ENCODE data around the gene DENND6B.

DENND6B gene

DNA sequence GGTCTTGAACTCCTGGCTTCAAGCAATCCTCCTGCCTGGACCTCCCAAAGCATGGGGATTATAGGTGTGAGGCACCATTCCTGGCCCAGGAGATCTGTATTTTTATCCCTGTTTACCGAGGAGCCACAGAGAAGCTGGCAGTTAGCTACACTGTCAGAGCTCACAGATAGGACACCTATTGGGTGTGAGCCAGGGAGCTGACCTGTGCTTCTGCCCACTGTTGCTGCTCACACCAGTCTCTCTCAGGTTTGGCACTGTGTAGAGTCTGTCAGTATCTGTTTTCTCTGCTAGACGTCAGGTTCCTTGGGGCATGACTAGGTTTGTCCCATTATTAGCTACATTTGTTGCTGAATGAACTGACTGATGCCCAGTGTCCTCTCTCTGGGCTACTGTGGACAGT, 33.8 kb upstream of the DENND6B start:
- TF ChIP-seq NFIC (IDR thresholded peaks at IDR 0.05), result no peak
- no peak for TF ChIP-seq ZBTB7A (IDR thresholded peaks at IDR 0.05; ENCODE audit: low read depth)
- TF ChIP-seq EGR1 (IDR thresholded peaks at IDR 0.05), result no peak

- no peak for TF ChIP-seq TAF1 (IDR thresholded peaks at IDR 0.05; ENCODE audit: low read depth)
- no peak for TF ChIP-seq CREB1 (IDR thresholded peaks at IDR 0.05; ENCODE audit: low read depth)
- no peak for TF ChIP-seq FOXM1 (IDR thresholded peaks at IDR 0.05; ENCODE audit: borderline replicate concordance, low read depth)
- TF ChIP-seq EGR1 (IDR thresholded peaks at IDR 0.05), result no peak
Observed at GRCh38 chr22:50357756-50358155, 30.9 kb upstream of the DENND6B start.

GRCh38 chr22:50357222-50357621, 30.4 kb upstream of the DENND6B start:
- TF ChIP-seq, protein P1, sequence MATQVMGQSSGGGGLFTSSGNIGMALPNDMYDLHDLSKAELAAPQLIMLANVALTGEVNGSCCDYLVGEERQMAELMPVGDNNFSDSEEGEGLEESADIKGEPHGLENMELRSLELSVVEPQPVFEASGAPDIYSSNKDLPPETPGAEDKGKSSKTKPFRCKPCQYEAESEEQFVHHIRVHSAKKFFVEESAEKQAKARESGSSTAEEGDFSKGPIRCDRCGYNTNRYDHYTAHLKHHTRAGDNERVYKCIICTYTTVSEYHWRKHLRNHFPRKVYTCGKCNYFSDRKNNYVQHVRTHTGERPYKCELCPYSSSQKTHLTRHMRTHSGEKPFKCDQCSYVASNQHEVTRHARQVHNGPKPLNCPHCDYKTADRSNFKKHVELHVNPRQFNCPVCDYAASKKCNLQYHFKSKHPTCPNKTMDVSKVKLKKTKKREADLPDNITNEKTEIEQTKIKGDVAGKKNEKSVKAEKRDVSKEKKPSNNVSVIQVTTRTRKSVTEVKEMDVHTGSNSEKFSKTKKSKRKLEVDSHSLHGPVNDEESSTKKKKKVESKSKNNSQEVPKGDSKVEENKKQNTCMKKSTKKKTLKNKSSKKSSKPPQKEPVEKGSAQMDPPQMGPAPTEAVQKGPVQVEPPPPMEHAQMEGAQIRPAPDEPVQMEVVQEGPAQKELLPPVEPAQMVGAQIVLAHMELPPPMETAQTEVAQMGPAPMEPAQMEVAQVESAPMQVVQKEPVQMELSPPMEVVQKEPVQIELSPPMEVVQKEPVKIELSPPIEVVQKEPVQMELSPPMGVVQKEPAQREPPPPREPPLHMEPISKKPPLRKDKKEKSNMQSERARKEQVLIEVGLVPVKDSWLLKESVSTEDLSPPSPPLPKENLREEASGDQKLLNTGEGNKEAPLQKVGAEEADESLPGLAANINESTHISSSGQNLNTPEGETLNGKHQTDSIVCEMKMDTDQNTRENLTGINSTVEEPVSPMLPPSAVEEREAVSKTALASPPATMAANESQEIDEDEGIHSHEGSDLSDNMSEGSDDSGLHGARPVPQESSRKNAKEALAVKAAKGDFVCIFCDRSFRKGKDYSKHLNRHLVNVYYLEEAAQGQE (IDR thresholded peaks at IDR 0.05; ENCODE audit: low read depth), result no peak
- TF ChIP-seq EGR1 (IDR thresholded peaks at IDR 0.05), result no peak

DNA sequence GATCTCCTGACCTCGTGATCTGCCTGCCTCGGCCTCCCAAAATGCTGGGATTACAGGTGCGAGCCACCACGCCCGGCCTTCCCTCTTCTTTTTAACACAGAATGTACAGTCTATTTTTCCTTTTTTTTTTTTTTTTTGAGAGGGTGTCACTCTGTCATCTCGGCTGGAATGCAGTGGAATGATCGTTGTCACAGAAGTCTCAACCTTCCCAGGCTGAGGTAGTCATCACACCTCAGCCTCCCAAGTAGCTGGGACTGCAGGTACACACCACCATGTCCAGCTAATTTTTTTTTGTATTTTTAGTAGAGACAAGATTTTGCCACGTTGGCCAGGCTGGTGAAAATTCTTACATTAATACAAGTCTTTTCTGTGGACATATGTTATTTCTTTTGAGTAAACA, 29.4 kb upstream of the DENND6B start:
- no peak for TF ChIP-seq EP300 (IDR thresholded peaks at IDR 0.05; ENCODE audit: borderline replicate concordance)
- TF ChIP-seq EGR1 (IDR thresholded peaks at IDR 0.05), result no peak
- no peak for TF ChIP-seq CREB1 (IDR thresholded peaks at IDR 0.05; ENCODE audit: low read depth)
- TF ChIP-seq FOXM1 (IDR thresholded peaks at IDR 0.05; ENCODE audit: borderline replicate concordance, low read depth), result no peak

DNA sequence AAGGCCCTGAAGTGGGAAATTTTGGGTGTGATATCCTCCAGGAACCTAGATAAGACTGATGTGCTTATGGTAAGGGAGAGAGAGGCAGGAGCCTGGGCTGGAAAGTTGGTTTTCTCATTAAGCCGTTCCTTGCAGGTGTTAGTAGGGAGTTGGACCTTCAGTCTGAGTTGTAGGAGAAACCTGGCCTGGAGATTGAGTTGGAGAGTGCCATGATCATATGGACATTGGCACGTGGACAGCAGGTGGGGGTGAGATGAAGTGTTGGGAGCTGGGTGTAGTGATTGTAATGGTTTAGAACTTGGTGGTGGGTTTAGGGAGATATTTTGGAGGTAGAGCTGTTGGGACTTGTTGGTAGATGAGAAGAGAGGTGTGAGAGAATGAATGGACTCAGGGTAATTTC, 21.2 kb upstream of the DENND6B start:
- no peak for TF ChIP-seq YY1 (IDR thresholded peaks at IDR 0.05; ENCODE audit: low read depth)
- no peak for TF ChIP-seq EP300 (IDR thresholded peaks at IDR 0.05; ENCODE audit: borderline replicate concordance)
- TF ChIP-seq, protein P2, sequence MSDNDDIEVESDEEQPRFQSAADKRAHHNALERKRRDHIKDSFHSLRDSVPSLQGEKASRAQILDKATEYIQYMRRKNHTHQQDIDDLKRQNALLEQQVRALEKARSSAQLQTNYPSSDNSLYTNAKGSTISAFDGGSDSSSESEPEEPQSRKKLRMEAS (IDR thresholded peaks at IDR 0.05), result no peak
- TF ChIP-seq TEAD4 (IDR thresholded peaks at IDR 0.05), result no peak
- TF ChIP-seq EGR1 (IDR thresholded peaks at IDR 0.05), result no peak
- TF ChIP-seq CREB1 (IDR thresholded peaks at IDR 0.05; ENCODE audit: low read depth), result no peak
- TF ChIP-seq NFIC (IDR thresholded peaks at IDR 0.05), result no peak
- TF ChIP-seq, protein P1 (IDR thresholded peaks at IDR 0.05; ENCODE audit: low read depth), result no peak

GRCh38 chr22:50347157-50347556, 20.3 kb upstream of the DENND6B start:
- TF ChIP-seq CREB1 (IDR thresholded peaks at IDR 0.05; ENCODE audit: low read depth) (no peak), FOXM1 (IDR thresholded peaks at IDR 0.05; ENCODE audit: borderline replicate concordance, low read depth) (no peak), CEBPB (IDR thresholded peaks at IDR 0.05) (no peak), EGR1 (IDR thresholded peaks at IDR 0.05) (no peak), YY1 (IDR thresholded peaks at IDR 0.05; ENCODE audit: low read depth) (no peak), TAF1 (IDR thresholded peaks at IDR 0.05; ENCODE audit: low read depth) (no peak), NFIC (IDR thresholded peaks at IDR 0.05) (no peak), ZBTB7A (IDR thresholded peaks at IDR 0.05; ENCODE audit: low read depth) (no peak), TCF12 (IDR thresholded peaks at IDR 0.05; ENCODE audit: low read depth) (no peak), RAD21 (IDR thresholded peaks at IDR 0.05; ENCODE audit: low read depth) (no peak), EP300 (IDR thresholded peaks at IDR 0.05; ENCODE audit: borderline replicate concordance) (no peak), TEAD4 (IDR thresholded peaks at IDR 0.05) (no peak)
- TF ChIP-seq, protein P1 (IDR thresholded peaks at IDR 0.05; ENCODE audit: low read depth), result no peak
- TF ChIP-seq, protein P3, sequence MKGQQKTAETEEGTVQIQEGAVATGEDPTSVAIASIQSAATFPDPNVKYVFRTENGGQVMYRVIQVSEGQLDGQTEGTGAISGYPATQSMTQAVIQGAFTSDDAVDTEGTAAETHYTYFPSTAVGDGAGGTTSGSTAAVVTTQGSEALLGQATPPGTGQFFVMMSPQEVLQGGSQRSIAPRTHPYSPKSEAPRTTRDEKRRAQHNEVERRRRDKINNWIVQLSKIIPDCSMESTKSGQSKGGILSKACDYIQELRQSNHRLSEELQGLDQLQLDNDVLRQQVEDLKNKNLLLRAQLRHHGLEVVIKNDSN (IDR thresholded peaks at IDR 0.05), result no peak
- TF ChIP-seq, protein P2 (IDR thresholded peaks at IDR 0.05), result no peak

Measured in Ishikawa (cell line).